K562 (cell line): ENCODE results near the gene AHCYL2. TPM values are rescaled to one million over a fixed set of nuclear protein-coding genes. Genes with fewer than 3 reads are reported as not detected.

ENCODE experiments used
- ATAC-seq: fragments of 200-7000 bp; cut with Tn5 transposase; 3 replicates; pipeline ENCODE4 v1.9.1; 2020; ENCODE audit warnings: moderate library complexity
- BruUV-seq: library from RNA; stranded (reverse); fragments of 400-500 nt; replicated peaks from 2 replicates; lab custom pipeline; 2021; lab: Mats Ljungman, UMichigan
- CTCF ChIA-PET: fragments of 300-600 bp; formaldehyde crosslinking; extraction: SDS; loops from one replicate; lab custom pipeline; 2021; ENCODE audit warnings: low intra/inter-chr PET ratio; lab: Yijun Ruan, JAX
- POLR2A ChIA-PET: fragments of 300-600, 350-650 bp; sonication (Branson Sonifier 250); formaldehyde crosslinking; extraction: SDS; loops from one replicate; lab custom pipeline; 2021; ENCODE audit warnings: antibody characterized with exemption, inconsistent platforms; lab: Yijun Ruan, JAX
- DNase-seq, 4 experiments: peaks; one replicate each; pipeline versions ENCODE4 v3.0.0 to v3.0.0-alpha.2; 2011 to 2018; ENCODE audit warnings: low spot score in 3 of 4, mixed read lengths in 3 of 4; ENCODE audit errors: extremely low read depth in 1 of 4
- FAIRE-seq: peaks from 2 replicates; lab custom pipeline; 2011; peaks lifted over from hg19 to GRCh38; lab: Jason Lieb, UNC
- H2AFZ ChIP-seq: 2 replicates; pipeline ENCODE4 v1.6.0; 2011; ENCODE audit warnings: low read depth, low read length, control low read depth, inconsistent platforms
- H3K27ac ChIP-seq: fragments of 200-600 bp; 3 replicates; pipeline ENCODE4 v1.8.0; 2011; ENCODE audit warnings: low read depth, mild to moderate bottlenecking, control low read depth, inconsistent platforms, low read length, moderate library complexity, mixed read lengths; ENCODE audit errors: extremely low read depth
- H3K27me3 ChIP-seq, 2 experiments: fragments of 300-600 bp in 1 of 2; 2 replicates in 1 of 2; 3 replicates in 1 of 2; pipeline versions ENCODE4 v1.6.0 to v1.8.0; 2011; ENCODE audit warnings: inconsistent platforms in 2 of 2, low read length in 2 of 2, mild to moderate bottlenecking in 1 of 2, mixed read lengths in 1 of 2, moderate library complexity in 1 of 2; ENCODE audit not compliant: control insufficient read depth in 2 of 2, insufficient read depth in 2 of 2
- H3K36me3 ChIP-seq: fragments of 300-600 bp; 3 replicates; pipeline ENCODE4 v1.8.0; 2011; ENCODE audit warnings: mild to moderate bottlenecking, low read length, inconsistent platforms; ENCODE audit not compliant: control insufficient read depth, insufficient read depth
- H3K4me1 ChIP-seq, 2 experiments: fragments of 200-600 bp in 1 of 2; replicated peaks in 1 of 2; 2 replicates in 1 of 2; 3 replicates in 1 of 2; pipeline versions ENCODE4 v1.5.1 to v1.8.0; 2011; ENCODE audit warnings: inconsistent platforms in 2 of 2, low read length in 2 of 2, mild to moderate bottlenecking in 1 of 2, mixed read lengths in 1 of 2, moderate library complexity in 1 of 2; ENCODE audit not compliant: control insufficient read depth in 2 of 2, insufficient read depth in 2 of 2
- H3K4me2 ChIP-seq: 2 replicates; pipeline ENCODE4 v1.6.1; 2011; ENCODE audit warnings: low read length, control low read depth, inconsistent platforms, mixed read lengths; ENCODE audit not compliant: insufficient read depth
- H3K4me3 ChIP-seq: fragments of 200-600 bp; sonication (generic), shearing (Covaris generic); 2 replicates; pipeline ENCODE4 v1.5.1; 2016; ENCODE audit warnings: control low read depth, inconsistent platforms
- H3K79me2 ChIP-seq: fragments of 200-600 bp; 3 replicates; pipeline ENCODE4 v1.8.0; 2011; ENCODE audit warnings: low read length, inconsistent platforms; ENCODE audit not compliant: control insufficient read depth, insufficient read depth
- H3K9ac ChIP-seq, 2 experiments: 2 replicates each; pipeline versions ENCODE4 v1.6.0 to v1.6.1; 2011; ENCODE audit warnings: low read depth in 2 of 2, low read length in 2 of 2, control low read depth in 1 of 2, inconsistent platforms in 1 of 2, mild to moderate bottlenecking in 1 of 2, mixed read lengths in 1 of 2; ENCODE audit not compliant: insufficient read depth in 1 of 2
- H3K9me1 ChIP-seq: one replicate; pipeline ENCODE4 v1.6.0; 2011; ENCODE audit warnings: inconsistent platforms, mild to moderate bottlenecking, low read length, moderate library complexity; ENCODE audit not compliant: control insufficient read depth, insufficient read depth
- H3K9me3 ChIP-seq: replicated peaks from 2 replicates; pipeline ENCODE4 v1.5.1; 2011; ENCODE audit warnings: low read depth, low read length, inconsistent platforms; ENCODE audit not compliant: control insufficient read depth, insufficient read depth
- H4K20me1 ChIP-seq: replicated peaks from 2 replicates; pipeline ENCODE4 v1.6.1; 2011; ENCODE audit warnings: low read length, inconsistent platforms, mixed read lengths; ENCODE audit not compliant: control insufficient read depth, insufficient read depth
- HNRNPK ChIP-seq: fragments of 200-400 bp; formaldehyde crosslinking; IDR thresholded peaks from one replicate; pipeline ENCODE4 v1.6.1; 2018; ENCODE audit warnings: mild to moderate bottlenecking, low read depth, low read length; ENCODE audit not compliant: poor library complexity, severe bottlenecking
- TBP ChIP-seq: optimal IDR thresholded peaks from 2 replicates; pipeline ENCODE3; 2011; ENCODE audit warnings: low read depth, low read length, improper control_type of control experiment
- U2AF1 ChIP-seq: fragments of 200-400 bp; formaldehyde crosslinking; optimal IDR thresholded peaks from 2 replicates; pipeline ENCODE3; 2017; ENCODE audit warnings: mild to moderate bottlenecking, low read depth, low read length, moderate library complexity
- ZHX1 ChIP-seq: fragments of 150-350 bp; conservative IDR thresholded peaks from 2 replicates; pipeline ENCODE4 v1.6.1; 2014; ENCODE audit warnings: low read length
- ZNF253 ChIP-seq: fragments of 250-450 bp; sonication (Bioruptor Pico); conservative IDR thresholded peaks from 2 replicates; pipeline ENCODE4 v1.6.1; 2021; ENCODE audit warnings: mild to moderate bottlenecking
- WGBS: fragments of 100-300 bp; shearing (Covaris generic); methylation state at CpG from one replicate; pipeline ENCODE4 v1.1.6; 2016; ENCODE audit warnings: low coverage, mixed read lengths; ENCODE audit not compliant: insufficient coverage; ENCODE audit errors: missing lambda C conversion rate; 5-methylcytosine and 5-hydroxymethylcytosine counted together
- in situ Hi-C: fragments of 300-500 bp; cut with MboI; formaldehyde crosslinking; loops from 4 replicates; pipeline ENCODE4 v1.15.0; 2018; ENCODE audit warnings: inconsistent platforms, mixed read lengths
- intact Hi-C: fragments of 100-400 bp; cut with micrococcal nuclease; formaldehyde crosslinking; loops from 2 replicates; pipeline ENCODE4 v1.14.2; 2022
- polyA plus RNA-seq, 8 experiments: library from polyadenylated mRNA; depleted of rRNA in 4 of 8; stranded (reverse) in 5 of 8; unstranded in 3 of 8; fragments of >200 nt; fragmentation: Nextera tagmentation in 2 of 8; fragmentation: Illumina TruSeq in 1 of 8; extraction: Ambion mirVana in 2 of 8; extraction: Trizol in 1 of 8; gene quantifications; 2 replicates each; pipeline versions ENCODE4 v1.2.1 to v1.2.3, GENCODE V29; 2011 to 2014; ENCODE audit warnings: inconsistent platforms in 1 of 8, missing spikeins in 1 of 8
- total RNA-seq, 7 experiments: library from RNA; depleted of rRNA in 6 of 7; stranded (reverse); fragments of >200 nt in 6 of 7; fragmentation: Illumina TruSeq in 2 of 7; extraction: Trizol in 2 of 7; gene quantifications; 2 replicates each; pipeline versions ENCODE4 v1.2.1 to v1.2.3, GENCODE V29; 2011 to 2021; ENCODE audit warnings: low replicate concordance in 1 of 7
- TF ChIP-seq, protein P1 (sequence below): sonication (generic); formaldehyde crosslinking; IDR thresholded peaks from 2 replicates; pipeline ENCODE4 v1.8.0; 2022; ENCODE audit warnings: mild to moderate bottlenecking, missing genetic modification reagents, borderline replicate concordance

AHCYL2 gene
- total and polyA plus RNA-seq, 9 of the 15 experiments (the other 6 are each of a cell fraction or from before 2014, with no cell fraction given): 0.93 to 10.5 (median 5.2) TPM

- H3K36me3 ChIP-seq: no peaks in the 10 kb centered on the region
- no peaks in the 10 kb centered on the region for H3K4me1 ChIP-seq
- no peak overlapping the region for H2AFZ ChIP-seq
- ChIA-PET POLR2A (interaction anchor here (0.7 kb wide), 1 partner anchor 118 kb away, joined by 3 read pairs; no protein-coding TSS in a partner anchor), CTCF (no interaction called here)
- BruUV-seq: no TSS peak
- no peaks in the 10 kb centered on the region for H3K27me3 ChIP-seq
- FAIRE-seq: no peak
- intact Hi-C loops (no loop called here), in situ Hi-C loops (no loop called here)
- 52% methylated on average over 5 of the region's 5 CpGs for WGBS
- H3K9me3 ChIP-seq: no peaks in the 10 kb centered on the region
- no peak overlapping the region for H3K27ac ChIP-seq
- no peak overlapping the region for H3K4me2 ChIP-seq
- H3K9me1 ChIP-seq: no peaks in the 10 kb centered on the region
- no peaks in the 10 kb centered on the region for H3K79me2 ChIP-seq
- DNase-seq: no peak
- TF ChIP-seq ZHX1: no peak
- H4K20me1 ChIP-seq: no peaks in the 10 kb centered on the region
- no peak overlapping the region for H3K9ac ChIP-seq
- H3K4me3 ChIP-seq: no peak overlapping the region
- ATAC-seq: no peak; the same call in 2 of the 3 replicates
Observed at GRCh38 chr7:129282865-129283264, 58.0 kb downstream of the AHCYL2 start.

GRCh38 chr7:129283936-129284335 is 59.1 kb downstream of the AHCYL2 start:
- ChIA-PET CTCF (no interaction called here), POLR2A (interaction anchor here (0.5 kb wide), 1 partner anchor 595 kb away, joined by 3 read pairs; no protein-coding TSS in a partner anchor)
- intact Hi-C loops: no loop called here
- no peaks in the 10 kb centered on the region for H3K36me3 ChIP-seq
- in situ Hi-C loops: no loop called here
- no peak overlapping the region for H2AFZ ChIP-seq
- H3K4me2 ChIP-seq: no peak overlapping the region
- FAIRE-seq (no peak), DNase-seq (no peak), ATAC-seq (no peak)
- TF ChIP-seq HNRNPK: no peak
- TF ChIP-seq, protein P1, sequence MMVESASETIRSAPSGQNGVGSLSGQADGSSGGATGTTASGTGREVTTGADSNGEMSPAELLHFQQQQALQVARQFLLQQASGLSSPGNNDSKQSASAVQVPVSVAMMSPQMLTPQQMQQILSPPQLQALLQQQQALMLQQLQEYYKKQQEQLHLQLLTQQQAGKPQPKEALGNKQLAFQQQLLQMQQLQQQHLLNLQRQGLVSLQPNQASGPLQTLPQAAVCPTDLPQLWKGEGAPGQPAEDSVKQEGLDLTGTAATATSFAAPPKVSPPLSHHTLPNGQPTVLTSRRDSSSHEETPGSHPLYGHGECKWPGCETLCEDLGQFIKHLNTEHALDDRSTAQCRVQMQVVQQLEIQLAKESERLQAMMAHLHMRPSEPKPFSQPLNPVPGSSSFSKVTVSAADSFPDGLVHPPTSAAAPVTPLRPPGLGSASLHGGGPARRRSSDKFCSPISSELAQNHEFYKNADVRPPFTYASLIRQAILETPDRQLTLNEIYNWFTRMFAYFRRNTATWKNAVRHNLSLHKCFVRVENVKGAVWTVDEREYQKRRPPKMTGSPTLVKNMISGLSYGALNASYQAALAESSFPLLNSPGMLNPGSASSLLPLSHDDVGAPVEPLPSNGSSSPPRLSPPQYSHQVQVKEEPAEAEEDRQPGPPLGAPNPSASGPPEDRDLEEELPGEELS (CRISPR knock-in tag): no peak
- no peak for TF ChIP-seq ZNF253 (CRISPR knock-in tag)
- no peak for TF ChIP-seq U2AF1
- TF ChIP-seq TBP: no peak
- no peak overlapping the region for H3K9ac ChIP-seq
- 34% methylated on average over 4 of the region's 4 CpGs for WGBS
- no peaks in the 10 kb centered on the region for H4K20me1 ChIP-seq
- no peaks in the 10 kb centered on the region for H3K27me3 ChIP-seq
- H3K9me1 ChIP-seq: no peaks in the 10 kb centered on the region
- no peaks in the 10 kb centered on the region for H3K79me2 ChIP-seq
- no peaks in the 10 kb centered on the region for H3K9me3 ChIP-seq
- BruUV-seq: no TSS peak
- H3K4me3 ChIP-seq: no peak overlapping the region
- no peaks in the 10 kb centered on the region for H3K4me1 ChIP-seq
- no peak overlapping the region for H3K27ac ChIP-seq
